Retinal pigment epithelial cell (primary cell): ENCODE data around the gene THEM4.
"Not testable (repeated sequence)": the region's sequence is repeated elsewhere in the genome, so short reads cannot be mapped to it uniquely, and the experiment has no call there.

ENCODE experiments used
- DNase-seq: peaks from one replicate; pipeline ENCODE4 v3.0.0-alpha.2; 2010; ENCODE audit warnings: low read depth
- H3K4me3 ChIP-seq: 2 replicates; pipeline ENCODE4 v1.5.1; 2011; ENCODE audit warnings: mild to moderate bottlenecking, low read length, control low read depth, moderate library complexity
- TF ChIP-seq, protein P1 (sequence below): conservative IDR thresholded peaks from 2 replicates; pipeline ENCODE4 v1.5.1; 2011; ENCODE audit warnings: low read depth, low read length, control low read depth, inconsistent platforms

THEM4 gene

DNA sequence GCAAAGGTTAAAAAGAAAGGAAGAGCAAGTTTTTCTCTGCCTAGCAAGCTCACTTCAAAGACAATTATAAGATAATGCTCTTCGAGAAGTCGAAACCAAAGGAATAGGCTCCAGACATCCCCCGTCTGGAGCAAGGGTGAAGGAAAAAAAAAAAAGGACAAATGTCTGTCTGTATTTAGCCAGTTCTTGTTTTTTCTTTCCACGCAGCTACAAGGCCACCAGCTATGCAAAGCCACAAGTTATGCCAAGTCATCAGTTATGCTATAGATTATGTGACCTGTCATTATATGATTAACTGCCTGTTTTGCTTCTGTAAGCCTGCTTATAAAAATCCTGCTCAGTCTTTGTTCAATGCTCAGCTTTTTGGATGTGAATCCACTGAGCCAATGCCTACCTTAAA is 53.4 kb downstream of the THEM4 start:
- no peak for DNase-seq
- TF ChIP-seq, protein P1, sequence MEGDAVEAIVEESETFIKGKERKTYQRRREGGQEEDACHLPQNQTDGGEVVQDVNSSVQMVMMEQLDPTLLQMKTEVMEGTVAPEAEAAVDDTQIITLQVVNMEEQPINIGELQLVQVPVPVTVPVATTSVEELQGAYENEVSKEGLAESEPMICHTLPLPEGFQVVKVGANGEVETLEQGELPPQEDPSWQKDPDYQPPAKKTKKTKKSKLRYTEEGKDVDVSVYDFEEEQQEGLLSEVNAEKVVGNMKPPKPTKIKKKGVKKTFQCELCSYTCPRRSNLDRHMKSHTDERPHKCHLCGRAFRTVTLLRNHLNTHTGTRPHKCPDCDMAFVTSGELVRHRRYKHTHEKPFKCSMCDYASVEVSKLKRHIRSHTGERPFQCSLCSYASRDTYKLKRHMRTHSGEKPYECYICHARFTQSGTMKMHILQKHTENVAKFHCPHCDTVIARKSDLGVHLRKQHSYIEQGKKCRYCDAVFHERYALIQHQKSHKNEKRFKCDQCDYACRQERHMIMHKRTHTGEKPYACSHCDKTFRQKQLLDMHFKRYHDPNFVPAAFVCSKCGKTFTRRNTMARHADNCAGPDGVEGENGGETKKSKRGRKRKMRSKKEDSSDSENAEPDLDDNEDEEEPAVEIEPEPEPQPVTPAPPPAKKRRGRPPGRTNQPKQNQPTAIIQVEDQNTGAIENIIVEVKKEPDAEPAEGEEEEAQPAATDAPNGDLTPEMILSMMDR, result no peak
- no peak overlapping the region for H3K4me3 ChIP-seq

- DNase-seq, H3K4me3 ChIP-seq: not testable (repeated sequence)
Measured at GRCh38 chr1:151855516-151855915, 53.8 kb downstream of the THEM4 start.

- H3K4me3 ChIP-seq, result no peak overlapping the region
- TF ChIP-seq, protein P1, result no peak
- DNase-seq, result no peak
Measured at GRCh38 chr1:151854658-151855057, 54.7 kb downstream of the THEM4 start.

GRCh38 chr1:151853411-151853943 is 55.8 kb downstream of the THEM4 start, which contains the start of gene THEM5:
THEM5 (minus strand) TSS chr1:151853712; CDS start chr1:151853565, 147 bp downstream.
- H3K4me3 ChIP-seq, result no peak within 1 kb of the TSS
- no peak for DNase-seq
- TF ChIP-seq, protein P1, result no peak

DNA sequence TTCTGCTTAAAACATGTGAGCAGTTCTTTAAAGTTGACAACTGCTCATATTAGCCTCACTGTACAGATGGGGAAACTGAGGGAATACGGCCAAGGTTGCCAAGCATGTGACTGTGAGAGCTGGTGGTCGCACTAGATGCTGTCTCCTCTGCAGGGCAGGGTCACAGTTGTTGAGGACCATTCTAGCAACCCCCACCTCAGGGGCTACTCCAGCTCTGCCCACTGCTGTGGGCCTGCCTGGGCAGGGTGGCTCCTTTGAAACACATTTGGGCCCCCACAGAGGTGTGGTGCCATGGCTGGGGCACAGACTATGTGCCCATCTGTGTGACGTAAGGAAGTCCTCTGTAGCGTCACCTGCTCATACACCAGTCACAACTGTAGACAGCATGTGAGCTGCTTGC is 56.6 kb downstream of the THEM4 start:
- H3K4me3 ChIP-seq, result no peak overlapping the region
- TF ChIP-seq, protein P1, result no peak
- DNase-seq, result no peak

DNA sequence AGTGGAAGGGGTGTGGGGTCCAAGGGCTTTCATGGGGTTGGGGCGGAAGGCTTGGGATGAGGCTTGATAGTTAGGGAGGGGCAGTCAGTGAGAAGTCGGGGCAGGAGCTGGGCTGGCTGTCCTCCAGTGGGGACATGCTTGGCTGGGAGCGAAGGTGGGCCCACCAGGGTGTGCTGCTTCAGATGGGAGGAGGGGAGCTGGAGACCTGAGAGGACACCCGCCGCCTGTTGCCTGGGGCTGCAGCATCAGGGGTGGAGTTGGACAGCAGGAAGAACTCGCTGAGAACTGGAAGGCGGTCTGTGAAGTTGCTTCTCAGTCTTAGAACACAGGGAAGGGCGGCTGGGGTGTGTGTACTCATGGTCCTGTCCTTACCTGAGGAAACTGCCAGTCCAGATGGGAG is 57.4 kb downstream of the THEM4 start:
- no peak for DNase-seq
- no peak overlapping the region for H3K4me3 ChIP-seq
- TF ChIP-seq, protein P1, result no peak

GRCh38 chr1:151849871-151850270 is 59.4 kb downstream of the THEM4 start:
- DNase-seq, result no peak
- TF ChIP-seq, protein P1, result no peak
- H3K4me3 ChIP-seq, result no peak overlapping the region
